GM12878 (cell line): ENCODE measurements around the gene ADSL. TPM values are rescaled to one million over a fixed set of nuclear protein-coding genes. Genes with fewer than 3 reads are reported as not detected.

Source experiments
- ATAC-seq: fragments of 200-7000 bp; cut with Tn5 transposase; 3 replicates; pipeline ENCODE4 v1.9.1; 2020; ENCODE audit warnings: mild to moderate bottlenecking, moderate library complexity
- BruUV-seq: library from RNA; stranded (reverse); fragments of 400-500 nt; replicated peaks from 2 replicates; lab custom pipeline; 2021; lab: Mats Ljungman, UMichigan
- CTCF ChIA-PET: fragments of 300-600 bp; sonication (Branson Sonifier 250); formaldehyde crosslinking; extraction: SDS; loops from one replicate; lab custom pipeline; 2021; ENCODE audit warnings: inconsistent platforms; lab: Yijun Ruan, JAX
- POLR2A ChIA-PET: fragments of 350-600 bp; formaldehyde crosslinking; extraction: SDS; loops from one replicate; lab custom pipeline; 2021; ENCODE audit warnings: inconsistent platforms; lab: Charles Lee
- RAD21 ChIA-PET: fragments of 300-600 bp; sonication (Branson Sonifier 250); formaldehyde crosslinking; loops from one replicate; lab custom pipeline; 2023; ENCODE audit warnings: antibody characterized with exemption; ENCODE audit not compliant: unreplicated experiment; lab: Charles Lee
- SMC1A ChIA-PET: fragments of 300-600 bp; sonication (Branson Sonifier 250); formaldehyde crosslinking; loops from one replicate; lab custom pipeline; 2023; ENCODE audit not compliant: unreplicated experiment, uncharacterized antibody; lab: Charles Lee
- DNase-seq: peaks from one replicate; pipeline ENCODE4 v3.0.0-alpha.2; 2011; ENCODE audit warnings: low read depth, low spot score
- FAIRE-seq: peaks from 3 replicates; lab custom pipeline; 2011; peaks lifted over from hg19 to GRCh38; lab: Jason Lieb, UNC
- H2AFZ ChIP-seq: 2 replicates; pipeline ENCODE4 v1.6.0; 2011; ENCODE audit warnings: low read depth, low read length, control low read depth; ENCODE audit not compliant: control insufficient read depth
- H3K27ac ChIP-seq: 2 replicates; pipeline ENCODE4 v1.5.1; 2011; ENCODE audit warnings: control low read depth; ENCODE audit not compliant: control insufficient read depth, insufficient read depth
- H3K27me3 ChIP-seq, 2 experiments: replicated peaks in 1 of 2; 2 replicates each; pipeline versions ENCODE4 v1.6.0 to v1.6.1; 2011; ENCODE audit warnings: low read length in 1 of 2; ENCODE audit not compliant: control insufficient read depth in 2 of 2, insufficient read depth in 2 of 2
- H3K36me3 ChIP-seq, 2 experiments: 2 replicates each; pipeline ENCODE4 v1.5.1; 2011; ENCODE audit warnings: low read length in 1 of 2; ENCODE audit not compliant: control insufficient read depth in 2 of 2, insufficient read depth in 2 of 2
- H3K4me1 ChIP-seq: 2 replicates; pipeline ENCODE4 v1.6.1; 2011; ENCODE audit warnings: mild to moderate bottlenecking, low read length, moderate library complexity, mixed read lengths; ENCODE audit not compliant: control insufficient read depth, insufficient read depth
- H3K4me2 ChIP-seq: 2 replicates; pipeline ENCODE4 v1.6.0; 2011; ENCODE audit warnings: control low read depth; ENCODE audit not compliant: control insufficient read depth, insufficient read depth
- H3K4me3 ChIP-seq: fragments of 200-600 bp; sonication (generic); 2 replicates; pipeline ENCODE4 v1.5.1; 2016
- H3K79me2 ChIP-seq: 2 replicates; pipeline ENCODE4 v1.6.0; 2011; ENCODE audit warnings: low read length; ENCODE audit not compliant: control insufficient read depth, insufficient read depth
- H3K9ac ChIP-seq: 2 replicates; pipeline ENCODE4 v1.8.0; 2011; ENCODE audit warnings: low read length, control low read depth, mixed read lengths; ENCODE audit not compliant: control insufficient read depth, insufficient read depth
- H3K9me3 ChIP-seq: replicated peaks from 3 replicates; pipeline ENCODE4 v1.5.1; 2011; ENCODE audit warnings: mild to moderate bottlenecking, low read length; ENCODE audit not compliant: control insufficient read depth, insufficient read depth
- H4K20me1 ChIP-seq: 2 replicates; pipeline ENCODE4 v1.6.0; 2011; ENCODE audit not compliant: control insufficient read depth, insufficient read depth
- MAX ChIP-seq: IDR thresholded peaks from 2 replicates; pipeline ENCODE4 v1.6.1; 2012; ENCODE audit warnings: low read depth, low read length, improper control_type of control experiment
- RELA ChIP-seq: fragments of 450-650 bp; IDR thresholded peaks from 2 replicates; pipeline ENCODE4 v1.8.0; 2014; ENCODE audit warnings: borderline replicate concordance; ENCODE audit not compliant: partially characterized antibody
- SPI1 ChIP-seq: IDR thresholded peaks from 2 replicates; pipeline ENCODE4 v1.6.1; 2011; ENCODE audit warnings: low read depth, mild to moderate bottlenecking, low read length, moderate library complexity, borderline replicate concordance; ENCODE audit not compliant: insufficient read depth
- SREBF2 ChIP-seq: IDR thresholded peaks from 2 replicates; pipeline ENCODE4 v1.6.1; 2012; ENCODE audit warnings: mild to moderate bottlenecking, low read length
- TARDBP ChIP-seq: IDR thresholded peaks from 2 replicates; pipeline ENCODE4 v1.6.1; 2016; ENCODE audit warnings: borderline replicate concordance
- WGBS: methylation state at CpG from one replicate; pipeline ENCODE4 v1.1.6; 2016; ENCODE audit warnings: low lambda C conversion rate; ENCODE audit not compliant: insufficient replicate concordance, insufficient coverage; ENCODE audit errors: missing lambda C conversion rate; 5-methylcytosine and 5-hydroxymethylcytosine counted together
- in situ Hi-C: fragments of 300-500 bp; cut with MboI; formaldehyde crosslinking; loops from 9 replicates; pipeline ENCODE4 v1.14.3; 2018; ENCODE audit warnings: mixed read lengths
- intact Hi-C: fragments of 100-400 bp; cut with micrococcal nuclease; formaldehyde crosslinking; loops from one replicate; pipeline ENCODE4 v1.14.2; 2022; ENCODE audit not compliant: unreplicated experiment
- polyA plus RNA-seq, 11 experiments: library from polyadenylated mRNA; depleted of rRNA in 4 of 11; unstranded in 6 of 11; stranded (reverse) in 5 of 11; fragments of >200 nt; fragmentation: Nextera tagmentation in 4 of 11; fragmentation: Illumina TruSeq in 1 of 11; extraction: Ambion mirVana in 4 of 11; extraction: Trizol in 1 of 11; gene quantifications; 1 replicate in 1 of 11; 2 replicates in 10 of 11; pipeline versions ENCODE4 v1.2.1 to v1.2.3, GENCODE V29; 2011 to 2016; ENCODE audit warnings: inconsistent platforms in 2 of 11, missing spikeins in 2 of 11, low read depth in 1 of 11
- total RNA-seq, 4 experiments: library from RNA; depleted of rRNA in 3 of 4; stranded (reverse); fragments of >200 nt in 3 of 4; fragmentation: Illumina TruSeq in 1 of 4; extraction: Trizol in 1 of 4; gene quantifications; 2 replicates each; pipeline versions ENCODE4 v1.2.1 to v1.2.3, GENCODE V29; 2013 to 2021
- TF ChIP-seq, protein P1 (sequence below): fragments of 450-650 bp; IDR thresholded peaks from 2 replicates; pipeline ENCODE4 v1.6.1; 2016; ENCODE audit warnings: mild to moderate bottlenecking, moderate library complexity, borderline replicate concordance
- TF ChIP-seq, protein P2 (sequence below): fragments of 450-650 bp; formaldehyde crosslinking; IDR thresholded peaks from 2 replicates; pipeline ENCODE4 v1.4.0; 2022; ENCODE audit warnings: mild to moderate bottlenecking, moderate library complexity

Gene ADSL
- total and polyA plus RNA-seq, 10 of the 15 experiments (the other 5 are each of a cell fraction or from before 2014, with no cell fraction given): 126 to 313 (median 143) TPM

- no peak for ATAC-seq
- TF ChIP-seq SPI1 (peak; percentile 40; the same call in 1 of the 2 replicates), TARDBP (no peak), MAX (no peak), SREBF2 (no peak), RELA (no peak)
- H3K4me2 ChIP-seq: no peak overlapping the region
- peaks cover 38% of the 10 kb centered on the region for H3K4me1 ChIP-seq
- H4K20me1 ChIP-seq: peaks cover 2% of the 10 kb centered on the region; the same call in 1 of the 2 replicates
- no TSS peak for BruUV-seq
- H3K27ac ChIP-seq: peak overlapping the region; percentile 26
- no peak overlapping the region for H2AFZ ChIP-seq
- in situ Hi-C loops (no loop called here), intact Hi-C loops (no loop called here)
- ChIA-PET RAD21 (no interaction called here), CTCF (no interaction called here), POLR2A (no interaction called here), SMC1A (no interaction called here)
- H3K9me3 ChIP-seq: no peaks in the 10 kb centered on the region
- H3K9ac ChIP-seq: no peak overlapping the region
- H3K79me2 ChIP-seq: no peaks in the 10 kb centered on the region
- 71% methylated on average over 8 of the region's 8 CpGs for whole genome bisulfite sequencing
- H3K27me3 ChIP-seq: no peaks in the 10 kb centered on the region
- no peak overlapping the region for H3K4me3 ChIP-seq
- peaks cover 9 to 18% of the 10 kb centered on the region in 2 experiments for H3K36me3 ChIP-seq
- no peak for DNase-seq
- no peak for FAIRE-seq
These were observed 55.7 kb downstream of the ADSL start for GRCh38 chr22:40401981-40402406.

GRCh38 chr22:40403141-40403540 is 56.8 kb downstream of the ADSL start:
- peaks cover 2% of the 10 kb centered on the region; the same call in 1 of the 2 replicates for H4K20me1 ChIP-seq
- intact Hi-C loops: no loop called here
- no peak for FAIRE-seq
- TF ChIP-seq, protein P1, sequence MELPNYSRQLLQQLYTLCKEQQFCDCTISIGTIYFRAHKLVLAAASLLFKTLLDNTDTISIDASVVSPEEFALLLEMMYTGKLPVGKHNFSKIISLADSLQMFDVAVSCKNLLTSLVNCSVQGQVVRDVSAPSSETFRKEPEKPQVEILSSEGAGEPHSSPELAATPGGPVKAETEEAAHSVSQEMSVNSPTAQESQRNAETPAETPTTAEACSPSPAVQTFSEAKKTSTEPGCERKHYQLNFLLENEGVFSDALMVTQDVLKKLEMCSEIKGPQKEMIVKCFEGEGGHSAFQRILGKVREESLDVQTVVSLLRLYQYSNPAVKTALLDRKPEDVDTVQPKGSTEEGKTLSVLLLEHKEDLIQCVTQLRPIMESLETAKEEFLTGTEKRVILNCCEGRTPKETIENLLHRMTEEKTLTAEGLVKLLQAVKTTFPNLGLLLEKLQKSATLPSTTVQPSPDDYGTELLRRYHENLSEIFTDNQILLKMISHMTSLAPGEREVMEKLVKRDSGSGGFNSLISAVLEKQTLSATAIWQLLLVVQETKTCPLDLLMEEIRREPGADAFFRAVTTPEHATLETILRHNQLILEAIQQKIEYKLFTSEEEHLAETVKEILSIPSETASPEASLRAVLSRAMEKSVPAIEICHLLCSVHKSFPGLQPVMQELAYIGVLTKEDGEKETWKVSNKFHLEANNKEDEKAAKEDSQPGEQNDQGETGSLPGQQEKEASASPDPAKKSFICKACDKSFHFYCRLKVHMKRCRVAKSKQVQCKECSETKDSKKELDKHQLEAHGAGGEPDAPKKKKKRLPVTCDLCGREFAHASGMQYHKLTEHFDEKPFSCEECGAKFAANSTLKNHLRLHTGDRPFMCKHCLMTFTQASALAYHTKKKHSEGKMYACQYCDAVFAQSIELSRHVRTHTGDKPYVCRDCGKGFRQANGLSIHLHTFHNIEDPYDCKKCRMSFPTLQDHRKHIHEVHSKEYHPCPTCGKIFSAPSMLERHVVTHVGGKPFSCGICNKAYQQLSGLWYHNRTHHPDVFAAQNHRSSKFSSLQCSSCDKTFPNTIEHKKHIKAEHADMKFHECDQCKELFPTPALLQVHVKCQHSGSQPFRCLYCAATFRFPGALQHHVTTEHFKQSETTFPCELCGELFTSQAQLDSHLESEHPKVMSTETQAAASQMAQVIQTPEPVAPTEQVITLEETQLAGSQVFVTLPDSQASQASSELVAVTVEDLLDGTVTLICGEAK: no peak
- TF ChIP-seq, protein P2, sequence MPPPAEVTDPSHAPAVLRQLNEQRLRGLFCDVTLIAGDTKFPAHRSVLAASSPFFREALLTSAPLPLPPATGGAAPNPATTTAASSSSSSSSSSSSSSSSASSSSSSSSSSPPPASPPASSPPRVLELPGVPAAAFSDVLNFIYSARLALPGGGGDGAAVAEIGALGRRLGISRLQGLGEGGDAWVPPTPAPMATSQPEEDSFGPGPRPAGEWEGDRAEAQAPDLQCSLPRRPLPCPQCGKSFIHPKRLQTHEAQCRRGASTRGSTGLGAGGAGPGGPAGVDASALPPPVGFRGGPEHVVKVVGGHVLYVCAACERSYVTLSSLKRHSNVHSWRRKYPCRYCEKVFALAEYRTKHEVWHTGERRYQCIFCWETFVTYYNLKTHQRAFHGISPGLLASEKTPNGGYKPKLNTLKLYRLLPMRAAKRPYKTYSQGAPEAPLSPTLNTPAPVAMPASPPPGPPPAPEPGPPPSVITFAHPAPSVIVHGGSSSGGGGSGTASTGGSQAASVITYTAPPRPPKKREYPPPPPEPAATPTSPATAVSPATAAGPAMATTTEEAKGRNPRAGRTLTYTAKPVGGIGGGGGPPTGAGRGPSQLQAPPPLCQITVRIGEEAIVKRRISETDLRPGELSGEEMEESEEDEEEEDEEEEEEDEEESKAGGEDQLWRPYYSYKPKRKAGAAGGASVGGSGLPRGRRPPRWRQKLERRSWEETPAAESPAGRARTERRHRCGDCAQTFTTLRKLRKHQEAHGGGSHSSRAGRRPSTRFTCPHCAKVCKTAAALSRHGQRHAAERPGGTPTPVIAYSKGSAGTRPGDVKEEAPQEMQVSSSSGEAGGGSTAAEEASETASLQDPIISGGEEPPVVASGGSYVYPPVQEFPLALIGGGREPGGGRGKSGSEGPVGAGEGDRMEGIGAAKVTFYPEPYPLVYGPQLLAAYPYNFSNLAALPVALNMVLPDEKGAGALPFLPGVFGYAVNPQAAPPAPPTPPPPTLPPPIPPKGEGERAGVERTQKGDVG: no peak

More at GRCh38 chr22:40403141-40403540, 56.8 kb downstream of the ADSL start:
- no TSS peak for BruUV-seq
- ChIA-PET SMC1A (interaction anchor here (0.7 to 1.1 kb wide), 2 partner anchors 12 to 21 kb away, joined by 3 read pairs; no protein-coding TSS in a partner anchor), CTCF (no interaction called here), RAD21 (no interaction called here), POLR2A (interaction anchor here (1.0 kb wide), 1 partner anchor 11 kb away, joined by 3 read pairs; no protein-coding TSS in a partner anchor)
- no peak overlapping the region for H3K9ac ChIP-seq
- H3K9me3 ChIP-seq: no peaks in the 10 kb centered on the region
- DNase-seq: no peak
- H3K36me3 ChIP-seq: peaks cover 14 to 30% of the 10 kb centered on the region in 2 experiments
- WGBS: 96% methylated on average over 3 of the region's 3 CpGs
- H3K27me3 ChIP-seq: no peaks in the 10 kb centered on the region
- no peak overlapping the region for H3K4me2 ChIP-seq
- H2AFZ ChIP-seq: no peak overlapping the region
- no peak overlapping the region for H3K4me3 ChIP-seq
- in situ Hi-C loops: no loop called here
- H3K27ac ChIP-seq: no peak overlapping the region
- no peaks in the 10 kb centered on the region for H3K79me2 ChIP-seq
- H3K4me1 ChIP-seq: peaks cover 37% of the 10 kb centered on the region
- no peak for ATAC-seq
